Heart left ventricle (tissue), 13 donors: Measurements from ENCODE around the gene NDUFV3.

Experiments used
- CTCF ChIP-seq, 12 donors: fragments of 200-600 bp; sonication (generic) in 4 of 12; IDR thresholded peaks; one replicate each; pipeline versions ENCODE4 v1.5.0 to v1.8.0; 2018 to 2022; ENCODE audit warnings: antibody characterized with exemption in 12 of 12, mild to moderate bottlenecking in 5 of 12
- POLR2A ChIP-seq, 2 donors: fragments of 450-650 bp; IDR thresholded peaks; one replicate each; pipeline ENCODE4 v1.6.1; 2017; ENCODE audit warnings: antibody characterized with exemption in 2 of 2, mild to moderate bottlenecking in 2 of 2, moderate library complexity in 2 of 2
- donor health status: ischemic (EF 13 %, LVEDD 7.1; RV severe dilation, severe dysfunction).
- donor health status: DM: no; HTN: yes; CAD: no.
- donor health status: DM: no; HTN: no; CAD: no.
- donor health status: ischemic (EF 25% LVEDD 6.9; RV normal size, moderate dysfunction).
- donor health status: ischemic (EF 25% LVEDD 5.7; RV mildly dilated, moderate dysfunction).
- donor health status: ischemic (EF 35%, LVEDD 5.7; RV mildly dilated, moderate dysfunction).
- donor health status: nonischemic (EF 11% LVEDD 7.7; RV severe dilation, severe dysfunction).
- donor health status: DM: yes; HTN: yes; CAD: no.
- donor health status: PGD.
- donor health status: ischemic (EF 29% LVEDD 5.4; RV normal size, mild dysfunction).
- donor health status: nonischemic (EF 23%, LVEDD 6.1; RV moderate dilation, normal function).

DNA sequence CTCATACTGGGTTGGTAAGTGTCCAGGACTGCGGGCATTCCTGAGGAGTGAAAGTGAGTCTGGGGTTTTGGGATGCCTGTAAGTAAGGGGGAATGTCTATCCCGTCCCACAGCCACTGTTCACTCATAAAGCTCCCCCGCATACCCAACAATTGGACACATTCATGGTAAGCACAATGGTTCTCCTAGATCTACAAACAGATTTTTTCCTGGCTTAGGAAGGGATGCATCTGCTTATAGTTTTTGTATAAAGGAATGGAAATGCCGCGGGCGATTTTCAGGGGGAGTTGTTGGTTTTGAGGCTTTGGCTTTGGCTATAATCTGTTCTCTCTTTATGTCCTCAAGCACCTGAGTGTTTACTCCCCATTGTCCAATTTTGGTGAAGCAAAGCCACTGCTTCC, 25.2 kb downstream of the NDUFV3 start:
- TF ChIP-seq CTCF (IDR thresholded peaks at IDR 0.05) (no peak), POLR2A (IDR thresholded peaks at IDR 0.05) (no peak)
